NT2/D1 (cell line): ENCODE results near the gene TACR2.

Source experiments
- DNase-seq: peaks from one replicate; pipeline ENCODE4 v3.0.0-alpha.2; 2011; ENCODE audit warnings: low read depth, low spot score
- H3K27me3 ChIP-seq: 2 replicates; pipeline ENCODE4 v1.6.0; 2011; ENCODE audit warnings: mild to moderate bottlenecking; ENCODE audit not compliant: insufficient read length, insufficient read depth
- H3K36me3 ChIP-seq: 2 replicates; pipeline ENCODE4 v1.6.1; 2011; ENCODE audit warnings: mild to moderate bottlenecking, low read length, mixed read lengths; ENCODE audit not compliant: insufficient read depth, insufficient read length
- H3K4me1 ChIP-seq: 2 replicates; pipeline ENCODE4 v1.5.1; 2011; ENCODE audit not compliant: insufficient read depth, insufficient read length
- H3K4me3 ChIP-seq: 2 replicates; pipeline ENCODE4 v1.5.1; 2011; ENCODE audit warnings: low read depth; ENCODE audit not compliant: insufficient read length
- H3K9ac ChIP-seq: 2 replicates; pipeline ENCODE4 v1.6.0; 2011; ENCODE audit warnings: low read depth; ENCODE audit not compliant: insufficient read length
- H3K9me3 ChIP-seq: 2 replicates; pipeline ENCODE4 v1.5.1; 2011; ENCODE audit warnings: mild to moderate bottlenecking, low read length; ENCODE audit not compliant: insufficient read depth
- SUZ12 ChIP-seq: IDR thresholded peaks from 2 replicates; pipeline ENCODE4 v1.6.1; 2011; ENCODE audit not compliant: insufficient read length, insufficient read depth; ENCODE audit errors: extremely low read depth
- YY1 ChIP-seq: IDR thresholded peaks from 2 replicates; pipeline ENCODE4 v1.6.1; 2011; ENCODE audit not compliant: insufficient read length, insufficient read depth
- ZNF274 ChIP-seq: IDR thresholded peaks from 2 replicates; pipeline ENCODE4 v1.6.1; 2011; ENCODE audit warnings: mild to moderate bottlenecking, low read depth, low read length

Gene TACR2

GRCh38 chr10:69409968-69410367 lies 6.8 kb downstream of the TACR2 start:
- no peak for TF ChIP-seq YY1
- no peak for TF ChIP-seq ZNF274
- TF ChIP-seq SUZ12: no peak
- H3K4me3 ChIP-seq: no peak overlapping the region
- no peak for DNase-seq
- H3K9me3 ChIP-seq: no peaks in the 10 kb centered on the region
- peaks cover 10% of the 10 kb centered on the region for H3K4me1 ChIP-seq
- H3K27me3 ChIP-seq: no peaks in the 10 kb centered on the region
- H3K9ac ChIP-seq: no peak overlapping the region
- peaks cover 4% of the 10 kb centered on the region for H3K36me3 ChIP-seq

GRCh38 chr10:69409176-69409495 lies 7.6 kb downstream of the TACR2 start:
- Histone ChIP-seq H3K36me3 (peaks cover 5% of the 10 kb centered on the region), H3K4me3 (no peak overlapping the region), H3K9ac (no peak overlapping the region), H3K27me3 (no peaks in the 10 kb centered on the region), H3K9me3 (no peaks in the 10 kb centered on the region), H3K4me1 (peaks cover 7% of the 10 kb centered on the region)
- TF ChIP-seq SUZ12 (no peak), ZNF274 (no peak), YY1 (no peak)
- DNase-seq: no peak

- H3K4me1 ChIP-seq: peaks cover 7% of the 10 kb centered on the region
- H3K9me3 ChIP-seq: no peaks in the 10 kb centered on the region
- peak; percentile 82 for DNase-seq
- H3K9ac ChIP-seq: no peak overlapping the region
- no peak overlapping the region for H3K4me3 ChIP-seq
- H3K27me3 ChIP-seq: no peaks in the 10 kb centered on the region
- TF ChIP-seq YY1: no peak
- no peak for TF ChIP-seq SUZ12
- no peak for TF ChIP-seq ZNF274
- H3K36me3 ChIP-seq: peaks cover 9% of the 10 kb centered on the region
Observed at GRCh38 chr10:69408318-69409175, 8.2 kb downstream of the TACR2 start.

GRCh38 chr10:69407621-69408301 lies 9.0 kb downstream of the TACR2 start:
- peaks cover 7% of the 10 kb centered on the region for H3K4me1 ChIP-seq
- H3K27me3 ChIP-seq: no peaks in the 10 kb centered on the region
- no peaks in the 10 kb centered on the region for H3K9me3 ChIP-seq
- no peak for DNase-seq
- TF ChIP-seq ZNF274 (no peak), YY1 (no peak), SUZ12 (no peak)
- H3K36me3 ChIP-seq: peaks cover 12% of the 10 kb centered on the region
- no peak overlapping the region for H3K4me3 ChIP-seq
- H3K9ac ChIP-seq: no peak overlapping the region

GRCh38 chr10:69406816-69407580 lies 9.7 kb downstream of the TACR2 start:
- no peak overlapping the region for H3K4me3 ChIP-seq
- peaks cover 15% of the 10 kb centered on the region for H3K36me3 ChIP-seq
- TF ChIP-seq YY1: no peak
- TF ChIP-seq ZNF274: no peak
- TF ChIP-seq SUZ12: no peak
- H3K4me1 ChIP-seq: peaks cover 7% of the 10 kb centered on the region
- H3K9ac ChIP-seq: no peak overlapping the region
- no peaks in the 10 kb centered on the region for H3K27me3 ChIP-seq
- DNase-seq: no peak
- no peaks in the 10 kb centered on the region for H3K9me3 ChIP-seq

- Histone ChIP-seq H3K27me3 (no peaks in the 10 kb centered on the region), H3K36me3 (peaks cover 19% of the 10 kb centered on the region), H3K9ac (no peak overlapping the region), H3K4me3 (no peak overlapping the region), H3K4me1 (peaks cover 7% of the 10 kb centered on the region), H3K9me3 (no peaks in the 10 kb centered on the region)
- DNase-seq: no peak
- TF ChIP-seq YY1 (no peak), ZNF274 (no peak), SUZ12 (no peak)
Observed at GRCh38 chr10:69406302-69406811, 10.4 kb downstream of the TACR2 start.

- Histone ChIP-seq H3K27me3 (no peaks in the 10 kb centered on the region), H3K9me3 (no peaks in the 10 kb centered on the region), H3K9ac (no peak overlapping the region), H3K4me3 (no peak overlapping the region), H3K36me3 (peaks cover 30% of the 10 kb centered on the region), H3K4me1 (peaks cover 7% of the 10 kb centered on the region)
- TF ChIP-seq ZNF274: no peak
- no peak for TF ChIP-seq SUZ12
- no peak for TF ChIP-seq YY1
- no peak for DNase-seq
Observed at GRCh38 chr10:69405221-69405620, 11.5 kb downstream of the TACR2 start.
